SK-N-SH treated with all-trans-retinoic acid at 6 μM for 48 hours (cell line): ENCODE measurements around the gene PCED1A.

Experiments
- ATAC-seq: fragments of 200-7000 bp; cut with Tn5 transposase; 3 replicates; pipeline ENCODE4 v1.9.1; 2020; ENCODE audit warnings: mild to moderate bottlenecking, moderate library complexity
- ARNTL ChIP-seq: fragments of 450-650 bp; formaldehyde crosslinking; IDR thresholded peaks from 2 replicates; pipeline ENCODE4 v1.5.0; 2020; ENCODE audit warnings: low read depth, mild to moderate bottlenecking, moderate library complexity, borderline replicate concordance
- BACH2 ChIP-seq: fragments of 250-450 bp; sonication (Bioruptor Pico); IDR thresholded peaks from 2 replicates; pipeline ENCODE4 v1.9.0; 2021; ENCODE audit warnings: mild to moderate bottlenecking, borderline replicate concordance
- ESRRG ChIP-seq: fragments of 250-450 bp; sonication (Bioruptor Pico); IDR thresholded peaks from 2 replicates; pipeline ENCODE4 v1.6.1; 2021; ENCODE audit warnings: mild to moderate bottlenecking
- GLIS3 ChIP-seq: fragments of 250-450 bp; sonication (Bioruptor Pico); IDR thresholded peaks from 2 replicates; pipeline ENCODE4 v1.5.0; 2020; ENCODE audit warnings: mild to moderate bottlenecking, moderate library complexity
- RARB ChIP-seq: fragments of 250-450 bp; sonication (Bioruptor Pico); IDR thresholded peaks from 2 replicates; pipeline ENCODE4 v1.8.0; 2021; ENCODE audit warnings: mild to moderate bottlenecking, moderate library complexity
- SNAI2 ChIP-seq: fragments of 250-450 bp; sonication (Bioruptor Pico); IDR thresholded peaks from 2 replicates; pipeline ENCODE4 v1.5.0; 2020; ENCODE audit warnings: mild to moderate bottlenecking, moderate library complexity
- TCF4 ChIP-seq: fragments of 250-450 bp; sonication (Bioruptor Pico); IDR thresholded peaks from 2 replicates; pipeline ENCODE4 v1.8.0; 2021; ENCODE audit warnings: mild to moderate bottlenecking, moderate library complexity, borderline replicate concordance
- ZC3H10 ChIP-seq: fragments of 250-450 bp; sonication (Bioruptor Pico); IDR thresholded peaks from 2 replicates; pipeline ENCODE4 v1.5.1; 2021; ENCODE audit warnings: mild to moderate bottlenecking, moderate library complexity
- ZFP3 ChIP-seq: fragments of 250-450 bp; sonication (Bioruptor Pico); IDR thresholded peaks from 2 replicates; pipeline ENCODE4 v1.5.0; 2020; ENCODE audit warnings: mild to moderate bottlenecking, moderate library complexity
- ZFP30 ChIP-seq: fragments of 450-650 bp; formaldehyde crosslinking; IDR thresholded peaks from 2 replicates; pipeline ENCODE4 v1.5.0; 2022; ENCODE audit warnings: mild to moderate bottlenecking, moderate library complexity
- ZNF565 ChIP-seq: fragments of 450-650 bp; formaldehyde crosslinking; conservative IDR thresholded peaks from 2 replicates; pipeline ENCODE4 v1.5.0; 2020; ENCODE audit warnings: low read depth, mild to moderate bottlenecking, moderate library complexity
- TF ChIP-seq, protein P1 (sequence below): fragments of 250-450 bp; sonication (Bioruptor Pico); IDR thresholded peaks from 2 replicates; pipeline ENCODE4 v1.5.1; 2021; ENCODE audit warnings: mild to moderate bottlenecking, moderate library complexity
- TF ChIP-seq, protein P2 (sequence below): fragments of 250-450 bp; sonication (Bioruptor Pico); IDR thresholded peaks from 2 replicates; pipeline ENCODE4 v1.8.0; 2021; ENCODE audit warnings: low read depth, mild to moderate bottlenecking, moderate library complexity, borderline replicate concordance
- TF ChIP-seq, protein P3 (sequence below): fragments of 250-450 bp; sonication (Bioruptor Pico); IDR thresholded peaks from 2 replicates; pipeline ENCODE4 v1.8.0; 2020; ENCODE audit warnings: mild to moderate bottlenecking, moderate library complexity, borderline replicate concordance
- TF ChIP-seq, protein P4 (sequence below): fragments of 250-450 bp; sonication (Bioruptor Pico); IDR thresholded peaks from 2 replicates; pipeline ENCODE4 v1.5.0; 2020; ENCODE audit warnings: mild to moderate bottlenecking, moderate library complexity
- TF ChIP-seq, protein P5 (sequence below): fragments of 250-450 bp; sonication (Bioruptor Pico); IDR thresholded peaks from 2 replicates; pipeline ENCODE4 v1.5.1; 2020; ENCODE audit warnings: low read depth, mild to moderate bottlenecking, moderate library complexity

Gene PCED1A

DNA sequence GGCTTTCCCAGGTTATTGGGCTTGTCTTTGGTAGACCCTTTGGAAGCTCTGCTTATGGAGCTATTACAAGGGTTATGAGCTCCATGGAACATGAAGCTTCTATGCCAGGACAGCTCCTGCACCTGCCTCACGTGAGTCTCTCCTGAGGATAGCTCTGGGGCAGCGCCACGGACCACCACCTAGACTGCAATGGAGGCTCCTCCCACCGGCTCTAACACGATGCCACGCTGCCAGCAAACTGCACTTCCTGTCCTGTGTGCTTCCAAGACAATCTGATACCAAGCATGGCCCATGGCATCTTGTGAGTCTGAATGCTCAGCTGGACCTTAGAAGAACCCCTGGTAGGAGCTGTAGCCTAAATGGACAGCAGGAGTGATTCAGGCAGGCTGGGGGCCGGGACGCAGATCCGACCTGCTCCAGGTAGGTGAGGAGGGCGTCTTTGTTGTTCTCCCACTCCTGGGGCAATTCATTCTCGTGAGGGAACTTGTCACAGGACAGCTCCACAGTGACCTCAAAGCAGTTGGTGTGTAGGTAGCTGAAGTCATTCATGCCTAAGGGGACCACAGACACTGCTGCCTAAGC is 45.5 kb downstream of the PCED1A start:
- no peak for TF ChIP-seq GLIS3 (CRISPR knock-in tag)
- TF ChIP-seq TCF4 (CRISPR knock-in tag): no peak
- TF ChIP-seq ARNTL (CRISPR knock-in tag): no peak
- no peak for TF ChIP-seq RARB
- TF ChIP-seq, protein P1, sequence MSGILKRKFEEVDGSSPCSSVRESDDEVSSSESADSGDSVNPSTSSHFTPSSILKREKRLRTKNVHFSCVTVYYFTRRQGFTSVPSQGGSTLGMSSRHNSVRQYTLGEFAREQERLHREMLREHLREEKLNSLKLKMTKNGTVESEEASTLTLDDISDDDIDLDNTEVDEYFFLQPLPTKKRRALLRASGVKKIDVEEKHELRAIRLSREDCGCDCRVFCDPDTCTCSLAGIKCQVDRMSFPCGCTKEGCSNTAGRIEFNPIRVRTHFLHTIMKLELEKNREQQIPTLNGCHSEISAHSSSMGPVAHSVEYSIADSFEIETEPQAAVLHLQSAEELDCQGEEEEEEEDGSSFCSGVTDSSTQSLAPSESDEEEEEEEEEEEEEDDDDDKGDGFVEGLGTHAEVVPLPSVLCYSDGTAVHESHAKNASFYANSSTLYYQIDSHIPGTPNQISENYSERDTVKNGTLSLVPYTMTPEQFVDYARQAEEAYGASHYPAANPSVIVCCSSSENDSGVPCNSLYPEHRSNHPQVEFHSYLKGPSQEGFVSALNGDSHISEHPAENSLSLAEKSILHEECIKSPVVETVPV (CRISPR knock-in tag): no peak
- TF ChIP-seq, protein P2, sequence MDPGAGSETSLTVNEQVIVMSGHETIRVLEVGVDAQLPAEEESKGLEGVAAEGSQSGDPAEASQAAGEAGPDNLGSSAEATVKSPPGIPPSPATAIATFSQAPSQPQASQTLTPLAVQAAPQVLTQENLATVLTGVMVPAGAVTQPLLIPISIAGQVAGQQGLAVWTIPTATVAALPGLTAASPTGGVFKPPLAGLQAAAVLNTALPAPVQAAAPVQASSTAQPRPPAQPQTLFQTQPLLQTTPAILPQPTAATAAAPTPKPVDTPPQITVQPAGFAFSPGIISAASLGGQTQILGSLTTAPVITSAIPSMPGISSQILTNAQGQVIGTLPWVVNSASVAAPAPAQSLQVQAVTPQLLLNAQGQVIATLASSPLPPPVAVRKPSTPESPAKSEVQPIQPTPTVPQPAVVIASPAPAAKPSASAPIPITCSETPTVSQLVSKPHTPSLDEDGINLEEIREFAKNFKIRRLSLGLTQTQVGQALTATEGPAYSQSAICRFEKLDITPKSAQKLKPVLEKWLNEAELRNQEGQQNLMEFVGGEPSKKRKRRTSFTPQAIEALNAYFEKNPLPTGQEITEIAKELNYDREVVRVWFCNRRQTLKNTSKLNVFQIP (CRISPR knock-in tag): no peak
- TF ChIP-seq ZC3H10 (CRISPR knock-in tag): no peak
- TF ChIP-seq, protein P3, sequence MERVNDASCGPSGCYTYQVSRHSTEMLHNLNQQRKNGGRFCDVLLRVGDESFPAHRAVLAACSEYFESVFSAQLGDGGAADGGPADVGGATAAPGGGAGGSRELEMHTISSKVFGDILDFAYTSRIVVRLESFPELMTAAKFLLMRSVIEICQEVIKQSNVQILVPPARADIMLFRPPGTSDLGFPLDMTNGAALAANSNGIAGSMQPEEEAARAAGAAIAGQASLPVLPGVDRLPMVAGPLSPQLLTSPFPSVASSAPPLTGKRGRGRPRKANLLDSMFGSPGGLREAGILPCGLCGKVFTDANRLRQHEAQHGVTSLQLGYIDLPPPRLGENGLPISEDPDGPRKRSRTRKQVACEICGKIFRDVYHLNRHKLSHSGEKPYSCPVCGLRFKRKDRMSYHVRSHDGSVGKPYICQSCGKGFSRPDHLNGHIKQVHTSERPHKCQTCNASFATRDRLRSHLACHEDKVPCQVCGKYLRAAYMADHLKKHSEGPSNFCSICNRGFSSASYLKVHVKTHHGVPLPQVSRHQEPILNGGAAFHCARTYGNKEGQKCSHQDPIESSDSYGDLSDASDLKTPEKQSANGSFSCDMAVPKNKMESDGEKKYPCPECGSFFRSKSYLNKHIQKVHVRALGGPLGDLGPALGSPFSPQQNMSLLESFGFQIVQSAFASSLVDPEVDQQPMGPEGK (CRISPR knock-in tag): no peak
- TF ChIP-seq, protein P4, sequence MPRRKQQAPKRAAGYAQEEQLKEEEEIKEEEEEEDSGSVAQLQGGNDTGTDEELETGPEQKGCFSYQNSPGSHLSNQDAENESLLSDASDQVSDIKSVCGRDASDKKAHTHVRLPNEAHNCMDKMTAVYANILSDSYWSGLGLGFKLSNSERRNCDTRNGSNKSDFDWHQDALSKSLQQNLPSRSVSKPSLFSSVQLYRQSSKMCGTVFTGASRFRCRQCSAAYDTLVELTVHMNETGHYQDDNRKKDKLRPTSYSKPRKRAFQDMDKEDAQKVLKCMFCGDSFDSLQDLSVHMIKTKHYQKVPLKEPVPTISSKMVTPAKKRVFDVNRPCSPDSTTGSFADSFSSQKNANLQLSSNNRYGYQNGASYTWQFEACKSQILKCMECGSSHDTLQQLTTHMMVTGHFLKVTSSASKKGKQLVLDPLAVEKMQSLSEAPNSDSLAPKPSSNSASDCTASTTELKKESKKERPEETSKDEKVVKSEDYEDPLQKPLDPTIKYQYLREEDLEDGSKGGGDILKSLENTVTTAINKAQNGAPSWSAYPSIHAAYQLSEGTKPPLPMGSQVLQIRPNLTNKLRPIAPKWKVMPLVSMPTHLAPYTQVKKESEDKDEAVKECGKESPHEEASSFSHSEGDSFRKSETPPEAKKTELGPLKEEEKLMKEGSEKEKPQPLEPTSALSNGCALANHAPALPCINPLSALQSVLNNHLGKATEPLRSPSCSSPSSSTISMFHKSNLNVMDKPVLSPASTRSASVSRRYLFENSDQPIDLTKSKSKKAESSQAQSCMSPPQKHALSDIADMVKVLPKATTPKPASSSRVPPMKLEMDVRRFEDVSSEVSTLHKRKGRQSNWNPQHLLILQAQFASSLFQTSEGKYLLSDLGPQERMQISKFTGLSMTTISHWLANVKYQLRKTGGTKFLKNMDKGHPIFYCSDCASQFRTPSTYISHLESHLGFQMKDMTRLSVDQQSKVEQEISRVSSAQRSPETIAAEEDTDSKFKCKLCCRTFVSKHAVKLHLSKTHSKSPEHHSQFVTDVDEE (CRISPR knock-in tag): no peak
- TF ChIP-seq ZFP3 (CRISPR knock-in tag): no peak
- ATAC-seq: no peak

DNA sequence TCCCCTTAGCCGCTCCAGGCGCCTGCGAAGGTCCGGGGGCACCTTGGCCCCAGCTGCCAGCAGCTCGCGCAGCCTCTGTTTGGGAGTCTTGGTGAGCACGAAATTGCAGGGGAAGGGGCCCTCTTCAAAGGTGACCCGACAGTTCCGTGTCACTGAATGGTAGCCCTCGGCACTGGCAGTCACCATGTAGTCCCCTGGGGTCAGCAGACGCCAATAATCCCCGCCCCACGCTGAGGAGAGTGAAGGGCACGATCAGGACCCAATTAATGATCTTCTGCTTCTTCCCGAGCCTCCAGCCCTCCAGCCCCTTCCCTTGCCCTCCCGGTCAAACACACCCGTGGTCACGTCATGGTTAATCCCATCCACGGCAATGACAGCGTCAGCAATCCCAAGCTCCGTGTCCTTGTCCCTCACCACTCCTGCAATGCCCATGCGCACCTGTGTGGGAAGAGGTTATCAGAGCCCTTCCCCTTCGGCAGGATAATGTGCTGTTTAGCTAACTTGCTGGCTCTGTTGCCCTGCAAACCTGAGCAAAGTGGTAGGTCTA is 46.2 kb downstream of the PCED1A start:
- ATAC-seq: no peak
- TF ChIP-seq, protein P3 (CRISPR knock-in tag): no peak
- no peak for TF ChIP-seq SNAI2 (CRISPR knock-in tag)
- no peak for TF ChIP-seq ZFP30 (CRISPR knock-in tag)
- no peak for TF ChIP-seq BACH2 (CRISPR knock-in tag)
- no peak for TF ChIP-seq ZNF565
- TF ChIP-seq, protein P2 (CRISPR knock-in tag): no peak
- TF ChIP-seq, protein P5, sequence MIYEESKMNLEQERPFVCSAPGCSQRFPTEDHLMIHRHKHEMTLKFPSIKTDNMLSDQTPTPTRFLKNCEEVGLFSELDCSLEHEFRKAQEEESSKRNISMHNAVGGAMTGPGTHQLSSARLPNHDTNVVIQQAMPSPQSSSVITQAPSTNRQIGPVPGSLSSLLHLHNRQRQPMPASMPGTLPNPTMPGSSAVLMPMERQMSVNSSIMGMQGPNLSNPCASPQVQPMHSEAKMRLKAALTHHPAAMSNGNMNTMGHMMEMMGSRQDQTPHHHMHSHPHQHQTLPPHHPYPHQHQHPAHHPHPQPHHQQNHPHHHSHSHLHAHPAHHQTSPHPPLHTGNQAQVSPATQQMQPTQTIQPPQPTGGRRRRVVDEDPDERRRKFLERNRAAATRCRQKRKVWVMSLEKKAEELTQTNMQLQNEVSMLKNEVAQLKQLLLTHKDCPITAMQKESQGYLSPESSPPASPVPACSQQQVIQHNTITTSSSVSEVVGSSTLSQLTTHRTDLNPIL (CRISPR knock-in tag): no peak
- no peak for TF ChIP-seq ESRRG (CRISPR knock-in tag)
- TF ChIP-seq, all 23 proteins: peak for 0
